ACC112 (cell line): ENCODE data around the gene LARGE2.
"Not testable (repeated sequence)": the region's sequence is repeated elsewhere in the genome, so short reads cannot be mapped to it uniquely, and the experiment has no call there.

ENCODE experiments used
- H2AFZ ChIP-seq: fragments of 200-600 bp; sonication (generic); one replicate; pipeline ENCODE4 v1.6.0; 2017; ENCODE audit warnings: antibody characterized with exemption, low read length; ENCODE audit not compliant: unreplicated experiment
- H3K27ac ChIP-seq: fragments of 200-600 bp; sonication (generic); 2 replicates; pipeline ENCODE4 v1.5.1; 2014; ENCODE audit warnings: low read depth, mild to moderate bottlenecking, antibody characterized with exemption, low read length, moderate library complexity
- H3K27me3 ChIP-seq: fragments of 200-600 bp; sonication (generic); 2 replicates; pipeline ENCODE4 v1.6.1; 2014; ENCODE audit warnings: mild to moderate bottlenecking, antibody characterized with exemption, low read length, moderate library complexity, mixed read lengths; ENCODE audit not compliant: insufficient read depth
- H3K36me3 ChIP-seq: fragments of 200-600 bp; sonication (generic); 2 replicates; pipeline ENCODE4 v1.6.1; 2016; ENCODE audit warnings: mild to moderate bottlenecking, antibody characterized with exemption, low read length, moderate library complexity, mixed read lengths; ENCODE audit not compliant: insufficient read depth
- H3K4me1 ChIP-seq: fragments of 200-600 bp; sonication (generic); one replicate; pipeline ENCODE4 v1.6.1; 2016; ENCODE audit warnings: low read length, mixed read lengths; ENCODE audit not compliant: insufficient read depth, unreplicated experiment, control insufficient read depth
- H3K4me3 ChIP-seq: fragments of 200-600 bp; sonication (generic); 2 replicates; pipeline ENCODE4 v1.5.1; 2014; ENCODE audit warnings: mild to moderate bottlenecking, low read depth, low read length
- H3K79me2 ChIP-seq: fragments of 200-600 bp; sonication (generic); one replicate; pipeline ENCODE4 v1.6.0; 2016; ENCODE audit warnings: low read length; ENCODE audit not compliant: control insufficient read depth, unreplicated experiment, insufficient read depth

LARGE2 gene

GRCh38 chr11:45896422-45896984, 26.0 kb upstream of the LARGE2 start:
- Histone ChIP-seq H3K4me1 (peaks cover 11% of the 10 kb centered on the region), H3K79me2 (no peaks in the 10 kb centered on the region), H3K27ac (no peak overlapping the region), H3K36me3 (no peaks in the 10 kb centered on the region), H2AFZ (no peak overlapping the region), H3K27me3 (peaks cover 13% of the 10 kb centered on the region; the same call in 1 of the 2 replicates), H3K4me3 (no peak overlapping the region)

DNA sequence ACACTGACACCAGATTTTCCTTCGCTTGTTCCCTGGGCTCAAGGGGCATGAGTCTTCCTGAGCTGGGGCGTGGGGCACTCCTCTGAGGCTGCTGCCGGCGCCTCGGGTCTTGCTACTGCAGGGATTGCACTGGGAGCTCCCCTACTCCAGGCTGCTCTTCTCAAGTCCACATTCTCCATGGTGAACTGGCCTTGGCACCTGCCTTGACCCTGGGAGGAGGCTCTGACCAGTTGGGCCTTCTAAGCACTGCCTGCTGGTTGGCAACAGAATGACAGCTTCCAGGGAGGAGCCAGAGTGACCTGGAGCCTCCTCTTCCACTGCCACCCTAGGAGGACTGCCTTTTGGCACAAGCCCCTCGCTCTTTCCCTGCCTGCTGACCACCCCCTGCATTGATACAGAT, 24.9 kb upstream of the LARGE2 start:
- Histone ChIP-seq H3K36me3 (no peaks in the 10 kb centered on the region), H3K4me3 (no peak overlapping the region), H3K79me2 (no peaks in the 10 kb centered on the region), H3K27me3 (peaks cover 8% of the 10 kb centered on the region; the same call in 1 of the 2 replicates), H2AFZ (no peak overlapping the region), H3K27ac (no peak overlapping the region), H3K4me1 (peaks cover 11% of the 10 kb centered on the region)

GRCh38 chr11:45899086-45899447, 23.4 kb upstream of the LARGE2 start:
- Histone ChIP-seq H3K27me3 (peaks cover 8% of the 10 kb centered on the region; the same call in 1 of the 2 replicates), H3K79me2 (no peaks in the 10 kb centered on the region), H2AFZ (no peak overlapping the region), H3K4me3 (peak overlapping the region; percentile 77), H3K36me3 (no peaks in the 10 kb centered on the region), H3K27ac (no peak overlapping the region), H3K4me1 (peaks cover 11% of the 10 kb centered on the region)

DNA sequence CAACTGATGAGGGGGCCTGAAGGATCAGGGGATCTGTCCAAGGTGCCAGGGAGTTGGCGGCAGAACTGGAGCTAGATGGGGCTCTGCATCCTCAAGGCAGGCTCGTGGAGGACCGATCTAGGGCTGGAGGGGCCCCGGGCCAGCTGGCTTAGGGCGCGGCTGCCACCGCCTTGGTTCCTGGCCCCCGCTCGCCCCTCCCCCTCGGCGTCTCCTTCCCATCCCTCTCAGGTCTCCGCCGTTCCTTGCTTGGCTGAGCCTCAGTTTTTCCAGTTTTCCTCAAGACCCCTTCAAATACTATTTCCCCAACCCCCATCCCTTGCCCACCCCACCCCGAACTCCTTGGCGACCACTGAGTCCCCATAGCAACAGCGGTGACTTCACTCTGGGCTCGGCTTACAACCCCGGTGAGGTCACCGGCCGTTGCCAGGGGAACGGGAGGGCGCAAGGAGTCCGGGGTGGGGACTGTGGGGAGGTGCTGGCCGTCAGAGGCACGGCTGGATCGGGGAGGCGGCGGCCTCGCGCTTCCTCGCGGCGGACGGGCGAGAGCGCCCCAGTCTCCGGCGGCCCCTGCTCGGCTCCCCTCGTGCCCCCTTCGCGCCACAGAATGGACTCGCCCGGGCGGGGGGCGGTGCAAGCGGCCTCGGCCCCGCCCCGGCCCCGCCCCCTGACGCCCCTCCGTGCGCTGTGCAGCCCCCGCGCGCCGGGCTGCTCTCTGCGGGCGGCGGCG, 22.8 kb upstream of the LARGE2 start:
- H3K4me3 ChIP-seq, result peak overlapping the region; percentile 77
- H2AFZ ChIP-seq, result no peak overlapping the region

DNA sequence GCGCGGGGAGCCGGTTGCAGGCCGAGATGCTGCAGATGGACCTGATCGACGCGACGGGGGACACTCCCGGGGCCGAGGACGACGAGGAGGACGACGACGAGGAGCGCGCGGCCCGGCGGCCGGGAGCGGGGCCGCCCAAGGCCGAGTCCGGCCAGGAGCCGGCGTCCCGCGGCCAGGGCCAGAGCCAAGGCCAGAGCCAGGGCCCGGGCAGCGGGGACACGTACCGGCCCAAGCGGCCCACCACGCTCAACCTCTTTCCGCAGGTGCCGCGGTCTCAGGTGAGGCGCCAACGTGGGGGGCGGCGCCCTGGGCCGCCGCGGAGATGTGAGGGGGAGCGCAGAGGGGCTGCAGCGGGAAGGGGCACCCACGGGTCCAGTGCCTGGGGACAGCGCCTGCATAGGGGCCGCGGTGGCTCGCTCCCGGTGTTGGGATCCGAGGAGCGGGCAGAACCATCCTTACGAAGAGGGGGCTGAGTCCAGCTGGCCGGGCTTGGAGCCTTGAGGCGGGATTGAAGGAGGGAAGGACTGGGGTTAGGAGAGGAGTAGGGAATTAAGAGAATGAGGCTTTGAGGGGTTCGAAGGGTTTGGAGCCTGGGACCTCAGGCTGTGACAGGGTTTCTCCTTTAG, 22.2 kb upstream of the LARGE2 start:
- Histone ChIP-seq H2AFZ (peak overlapping the region; percentile 57), H3K4me1 (peaks cover 11% of the 10 kb centered on the region), H3K4me3 (peak overlapping the region; percentile 77)
- H3K27ac ChIP-seq, H3K79me2 ChIP-seq, H3K27me3 ChIP-seq, H3K36me3 ChIP-seq: not testable (repeated sequence)

More for the DNA sequence above, 22.8 kb upstream of the LARGE2 start:
- Histone ChIP-seq H3K79me2 (no peaks in the 10 kb centered on the region), H3K4me1 (peaks cover 11% of the 10 kb centered on the region), H3K36me3 (no peaks in the 10 kb centered on the region), H3K27ac (peak overlapping the region; percentile 61), H3K27me3 (peaks cover 8% of the 10 kb centered on the region; the same call in 1 of the 2 replicates)

DNA sequence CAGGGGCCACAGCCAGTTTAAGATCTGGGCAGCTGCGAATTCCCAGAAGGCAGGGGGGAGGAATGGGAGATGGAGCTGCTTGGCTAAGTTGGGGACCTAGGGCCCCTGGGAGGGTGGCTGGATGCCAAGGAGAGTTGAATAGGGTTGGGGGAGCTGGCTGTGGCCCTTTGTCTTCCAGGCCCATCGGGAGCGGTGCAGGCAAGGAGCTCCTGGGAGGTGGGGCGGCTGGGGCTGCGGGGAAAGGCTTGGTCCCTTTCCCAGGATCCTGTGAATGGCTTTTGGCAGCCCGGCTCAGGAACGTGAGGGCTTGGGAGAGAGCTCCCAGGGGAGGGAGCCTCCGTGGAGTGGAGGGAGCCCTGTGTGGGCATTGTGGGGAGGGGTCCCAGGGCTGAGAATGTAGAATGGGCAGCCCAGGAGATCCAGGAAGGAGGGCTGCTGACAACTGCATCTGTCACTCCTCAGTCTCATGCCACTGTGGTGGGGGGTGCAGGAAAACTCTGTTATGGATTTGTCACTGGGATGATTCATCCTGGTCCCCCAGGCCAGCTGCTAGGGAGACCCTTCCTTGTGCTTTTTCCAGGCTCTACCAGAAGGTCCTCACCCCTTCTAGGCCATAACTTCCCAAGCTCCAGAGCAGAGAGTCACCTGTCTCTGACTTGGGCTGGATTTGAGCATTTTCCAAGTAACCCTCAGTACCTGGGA, 21.4 kb upstream of the LARGE2 start:
- Histone ChIP-seq H3K4me1 (peaks cover 11% of the 10 kb centered on the region), H3K27ac (no peak overlapping the region), H3K27me3 (peaks cover 8% of the 10 kb centered on the region; the same call in 1 of the 2 replicates), H2AFZ (no peak overlapping the region), H3K4me3 (peak overlapping the region; percentile 77), H3K36me3 (no peaks in the 10 kb centered on the region), H3K79me2 (no peaks in the 10 kb centered on the region)

DNA sequence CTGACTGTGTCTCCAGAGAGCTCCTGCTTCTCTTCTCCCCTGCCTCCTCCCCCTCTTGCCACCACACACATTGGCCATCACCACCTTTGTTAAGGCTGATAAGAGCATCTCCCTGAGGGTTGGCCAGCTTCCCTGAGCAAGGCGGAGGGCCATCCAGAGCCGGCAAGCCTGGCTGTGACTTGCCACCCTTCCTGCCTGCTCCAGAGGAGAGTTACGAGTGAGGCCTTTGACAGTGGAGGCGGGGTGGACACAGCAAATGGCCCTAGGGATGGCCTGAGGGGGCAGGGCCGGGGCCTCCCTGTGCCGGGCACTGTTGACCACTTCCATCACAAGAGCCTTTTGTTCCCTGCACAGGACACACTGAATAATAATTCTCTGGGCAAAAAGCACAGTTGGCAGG, 20.8 kb upstream of the LARGE2 start:
- Histone ChIP-seq H3K79me2 (no peaks in the 10 kb centered on the region), H3K27me3 (peaks cover 8% of the 10 kb centered on the region; the same call in 1 of the 2 replicates), H3K4me3 (no peak overlapping the region), H3K27ac (no peak overlapping the region), H3K36me3 (no peaks in the 10 kb centered on the region), H3K4me1 (peaks cover 11% of the 10 kb centered on the region), H2AFZ (no peak overlapping the region)

DNA sequence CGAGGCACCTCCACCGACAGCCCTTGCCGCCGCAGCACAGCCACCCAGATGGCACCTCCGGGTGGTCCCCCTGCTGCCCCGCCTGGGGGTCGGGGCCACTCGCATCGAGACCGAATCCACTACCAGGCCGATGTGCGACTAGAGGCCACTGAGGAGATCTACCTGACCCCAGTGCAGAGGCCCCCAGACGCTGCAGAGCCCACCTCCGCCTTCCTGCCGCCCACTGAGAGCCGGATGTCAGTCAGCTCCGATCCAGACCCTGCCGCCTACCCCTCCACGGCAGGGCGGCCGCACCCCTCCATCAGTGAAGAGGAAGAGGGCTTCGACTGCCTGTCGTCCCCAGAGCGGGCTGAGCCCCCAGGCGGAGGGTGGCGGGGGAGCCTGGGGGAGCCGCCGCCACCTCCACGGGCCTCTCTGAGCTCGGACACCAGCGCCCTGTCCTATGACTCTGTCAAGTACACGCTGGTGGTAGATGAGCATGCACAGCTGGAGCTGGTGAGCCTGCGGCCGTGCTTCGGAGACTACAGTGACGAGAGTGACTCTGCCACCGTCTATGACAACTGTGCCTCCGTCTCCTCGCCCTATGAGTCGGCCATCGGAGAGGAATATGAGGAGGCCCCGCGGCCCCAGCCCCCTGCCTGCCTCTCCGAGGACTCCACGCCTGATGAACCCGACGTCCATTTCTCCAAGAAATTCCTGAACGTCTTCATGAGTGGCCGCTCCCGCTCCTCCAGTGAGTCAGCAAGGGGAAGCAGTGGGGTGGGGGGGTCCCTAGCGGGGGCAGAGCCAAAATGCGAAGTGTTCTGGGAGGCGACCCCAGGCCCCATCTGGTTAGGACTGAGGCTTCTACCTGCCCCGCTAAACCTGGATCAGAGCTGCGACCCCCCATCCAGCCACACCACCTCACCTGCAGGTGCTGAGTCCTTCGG, 19.7 kb upstream of the LARGE2 start:
- no peak overlapping the region for H3K27ac ChIP-seq
- H3K27me3 ChIP-seq, result peaks cover 8% of the 10 kb centered on the region; the same call in 1 of the 2 replicates
- no peak overlapping the region for H2AFZ ChIP-seq
- no peak overlapping the region for H3K4me3 ChIP-seq
- H3K79me2 ChIP-seq, result no peaks in the 10 kb centered on the region
- no peaks in the 10 kb centered on the region for H3K36me3 ChIP-seq
- H3K4me1 ChIP-seq, result peaks cover 11% of the 10 kb centered on the region

DNA sequence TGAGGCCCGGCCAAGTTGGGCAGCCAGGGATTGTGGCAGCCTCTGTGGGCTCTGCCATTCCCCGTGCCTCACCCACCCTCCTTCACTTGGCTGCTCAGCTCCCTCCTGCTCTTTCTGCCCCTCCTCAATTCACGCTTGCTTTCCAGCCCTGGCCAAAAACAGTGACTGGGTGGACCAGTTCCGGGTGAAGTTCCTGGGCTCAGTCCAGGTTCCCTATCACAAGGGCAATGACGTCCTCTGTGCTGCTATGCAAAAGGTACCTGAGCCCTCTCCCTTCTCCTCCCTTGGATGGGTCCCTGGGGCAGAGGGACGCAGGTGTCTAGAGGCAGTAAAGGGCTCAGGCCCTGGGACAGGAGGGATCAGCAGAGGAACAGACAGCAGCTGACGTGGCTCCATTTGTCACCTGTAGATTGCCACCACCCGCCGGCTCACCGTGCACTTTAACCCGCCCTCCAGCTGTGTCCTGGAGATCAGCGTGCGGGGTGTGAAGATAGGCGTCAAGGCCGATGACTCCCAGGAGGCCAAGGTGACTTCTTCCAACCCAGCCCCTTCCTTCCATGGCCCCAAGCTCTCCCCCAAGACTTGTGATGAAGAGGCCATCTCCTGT, 18.0 kb upstream of the LARGE2 start:
- Histone ChIP-seq H3K36me3 (no peaks in the 10 kb centered on the region), H3K27me3 (peaks cover 8% of the 10 kb centered on the region; the same call in 1 of the 2 replicates), H3K79me2 (no peaks in the 10 kb centered on the region), H3K27ac (no peak overlapping the region), H3K4me1 (peaks cover 7% of the 10 kb centered on the region), H2AFZ (no peak overlapping the region), H3K4me3 (no peak overlapping the region)
